Measurements from ENCODE around the gene UAP1L1.

- TF ChIP-seq POLR2A (IDR thresholded peaks at IDR 0.05; ENCODE audit: low read length) (no peak), PHF8 (IDR thresholded peaks at IDR 0.05; ENCODE audit: borderline replicate concordance, low read depth) (no peak), ATOH8 (CRISPR knock-in tag; IDR thresholded peaks at IDR 0.05; ENCODE audit: low read depth) (no peak), RCOR1 (IDR thresholded peaks at IDR 0.05; ENCODE audit: low read depth, low read length) (no peak), RAD21 (conservative IDR thresholded peaks at IDR 0.05 in 1 of 2, IDR thresholded peaks at IDR 0.05 in 1 of 2) (no peak), MAFK (IDR thresholded peaks at IDR 0.05; ENCODE audit: partially characterized antibody) (no peak), CTCF (IDR thresholded peaks at IDR 0.05) (no peak), KDM5A (IDR thresholded peaks at IDR 0.05) (no peak), ESRRA (IDR thresholded peaks at IDR 0.05; ENCODE audit: borderline replicate concordance, low read length) (no peak), ZFP36 (IDR thresholded peaks at IDR 0.05; ENCODE audit: borderline replicate concordance, partially characterized antibody) (no peak), MAZ (IDR thresholded peaks at IDR 0.05; ENCODE audit: borderline replicate concordance, low read depth, low read length) (no peak), GATA3 (IDR thresholded peaks at IDR 0.05; ENCODE audit: borderline replicate concordance) (no peak), EP300 (IDR thresholded peaks at IDR 0.05) (no peak)
Measured at GRCh38 chr9:137107982-137108381, 30.7 kb downstream of the UAP1L1 start.

All from A549 (cell line).